Right cardiac atrium (tissue), 5 donors: ENCODE measurements around the gene ITM2A. TPM values are rescaled to one million over a fixed set of nuclear protein-coding genes. Genes with fewer than 3 reads are reported as not detected.

ENCODE experiments used
- ATAC-seq, 2 donors: fragments of 200-7000 bp; cut with Tn5 transposase; one replicate each; pipeline versions ENCODE4 v1.8.0 to v1.9.1; 2020; ENCODE audit warnings: moderate library complexity in 2 of 2, mild to moderate bottlenecking in 1 of 2
- DNase-seq, 3 donors: peaks; one replicate each; pipeline ENCODE4 v3.0.0-alpha.2; 2020
- H3K27ac ChIP-seq: one replicate; pipeline ENCODE4 v1.5.1; 2013; ENCODE audit warnings: mild to moderate bottlenecking, low read length, control low read depth, moderate library complexity
- H3K27me3 ChIP-seq: one replicate; pipeline ENCODE4 v1.6.1; 2013; ENCODE audit not compliant: control insufficient read depth, insufficient read depth
- H3K4me1 ChIP-seq: one replicate; pipeline ENCODE4 v1.6.1; 2013; ENCODE audit warnings: low read length; ENCODE audit not compliant: control insufficient read depth, insufficient read depth
- H3K4me3 ChIP-seq: one replicate; pipeline ENCODE4 v1.5.1; 2013; ENCODE audit warnings: low read length, control low read depth
- H3K9me3 ChIP-seq: one replicate; pipeline ENCODE4 v1.6.1; 2013; ENCODE audit warnings: low read length; ENCODE audit not compliant: control insufficient read depth
- WGBS: extraction: QIAGEN DNeasy Blood & Tissue Kit; methylation state at CpG from one replicate; pipeline ENCODE4 v1.1.7; 2013; 5-methylcytosine and 5-hydroxymethylcytosine counted together
- intact Hi-C, 4 donors: fragments of 100-400 bp; cut with DNase I; formaldehyde crosslinking; loops; one replicate each; pipeline versions ENCODE4 v1.11.0 to v1.14.0; 2022 to 2023
- polyA plus RNA-seq: library from polyadenylated mRNA; stranded (reverse); fragments of 200-250 nt; gene quantifications from one replicate; pipeline ENCODE4 v1.2.3, GENCODE V29; 2013
- total RNA-seq, 4 donors: library from RNA; stranded (reverse); fragmentation: NEBNext Ultra II Directional; extraction: Animal tissue kit (Norgen Biotek cat#: 25700); gene quantifications; one replicate each; pipeline ENCODE4 v1.2.1, GENCODE V29; 2021
- donor health status: healthy with polysubstance abuse.
- donor health status: DM: no; HTN: yes; CAD: no.
- donor health status: DM: no; HTN: no; CAD: no.
- donor health status: DM: no; HTN: yes; CAD: no; lungs with severe emphysema.
- donor health status: DM: yes; HTN: yes; CAD: no.

Gene ITM2A
- total and polyA plus RNA-seq, 5 donors, result 76.3 to 174 (median 135) TPM

- no peak overlapping the region for H3K27ac ChIP-seq
- 55% methylated on average over 2 of the region's 2 CpGs for WGBS
- no peak overlapping the region for H3K4me3 ChIP-seq
- intact Hi-C loops, result no loop called here
- DNase-seq, result no peak
- H3K27me3 ChIP-seq, result no peaks in the 10 kb centered on the region
- H3K9me3 ChIP-seq, result no peaks in the 10 kb centered on the region
- no peaks in the 10 kb centered on the region for H3K4me1 ChIP-seq
- no peak for ATAC-seq
Measured at GRCh38 chrX:79371101-79371500, 4.0 kb upstream of the ITM2A start.

GRCh38 chrX:79369871-79370270 is 2.7 kb upstream of the ITM2A start:
- Histone ChIP-seq H3K4me3 (no peak overlapping the region), H3K27ac (no peak overlapping the region), H3K27me3 (no peaks in the 10 kb centered on the region), H3K9me3 (no peaks in the 10 kb centered on the region), H3K4me1 (no peaks in the 10 kb centered on the region)
- 93% methylated on average over 1 of the region's 1 CpG for WGBS
- DNase-seq (no peak), ATAC-seq (no peak)
- intact Hi-C loops, result no loop called here

- H3K4me3 ChIP-seq, result no peak overlapping the region
- H3K27ac ChIP-seq, result no peak overlapping the region
- H3K4me1 ChIP-seq, result no peaks in the 10 kb centered on the region
- ATAC-seq (no peak), DNase-seq (no peak)
- WGBS, result 69% methylated on average over 6 of the region's 6 CpGs
- no peaks in the 10 kb centered on the region for H3K9me3 ChIP-seq
- intact Hi-C loops, result no loop called here
- no peaks in the 10 kb centered on the region for H3K27me3 ChIP-seq
Measured at GRCh38 chrX:79368441-79368840, 1.3 kb upstream of the ITM2A start.

- Histone ChIP-seq H3K4me1 (no peaks in the 10 kb centered on the region), H3K27me3 (no peaks in the 10 kb centered on the region), H3K9me3 (no peaks in the 10 kb centered on the region), H3K4me3 (no peak overlapping the region), H3K27ac (no peak overlapping the region)
- ATAC-seq, result no peak
- intact Hi-C loops, result no loop called here
- 37% methylated on average over 3 of the region's 3 CpGs for WGBS
- DNase-seq, result no peak
Measured at GRCh38 chrX:79367907-79368306, 773 bp upstream of the ITM2A start.

GRCh38 chrX:79366556-79366872 is 620 bp downstream of the ITM2A start:
- no peak for ATAC-seq
- peak in 1 of 3 donors; percentile 36 for DNase-seq
- Histone ChIP-seq H3K9me3 (no peaks in the 10 kb centered on the region), H3K4me1 (no peaks in the 10 kb centered on the region), H3K4me3 (peak overlapping the region; percentile 71), H3K27me3 (no peaks in the 10 kb centered on the region), H3K27ac (peak overlapping the region; percentile 54)
- intact Hi-C loops, result no loop called here
- 0% methylated on average over 6 of the region's 6 CpGs for WGBS

- Histone ChIP-seq H3K27ac (no peak overlapping the region), H3K27me3 (no peaks in the 10 kb centered on the region), H3K4me3 (peak overlapping the region; percentile 71), H3K4me1 (no peaks in the 10 kb centered on the region), H3K9me3 (no peaks in the 10 kb centered on the region)
- WGBS, result 14% methylated on average over 1 of the region's 1 CpG
- intact Hi-C loops, result no loop called here
- ATAC-seq (no peak), DNase-seq (no peak)
Measured at GRCh38 chrX:79365591-79365990, 1.5 kb downstream of the ITM2A start.

GRCh38 chrX:79364306-79364705 is 2.8 kb downstream of the ITM2A start:
- intact Hi-C loops, result no loop called here
- DNase-seq (no peak), ATAC-seq (no peak)
- 43% methylated on average over 5 of the region's 5 CpGs for WGBS
- Histone ChIP-seq H3K27me3 (no peaks in the 10 kb centered on the region), H3K27ac (no peak overlapping the region), H3K4me3 (peak overlapping the region; percentile 15), H3K9me3 (no peaks in the 10 kb centered on the region), H3K4me1 (no peaks in the 10 kb centered on the region)

- DNase-seq (no peak), ATAC-seq (no peak)
- Histone ChIP-seq H3K9me3 (no peaks in the 10 kb centered on the region), H3K27ac (no peak overlapping the region), H3K4me1 (no peaks in the 10 kb centered on the region), H3K27me3 (no peaks in the 10 kb centered on the region), H3K4me3 (no peak overlapping the region)
- 85% methylated on average over 6 of the region's 6 CpGs for WGBS
- intact Hi-C loops, result no loop called here
Measured at GRCh38 chrX:79361192-79361870, 5.8 kb downstream of the ITM2A start.

- Histone ChIP-seq H3K27me3 (no peaks in the 10 kb centered on the region), H3K4me1 (no peaks in the 10 kb centered on the region), H3K27ac (no peak overlapping the region), H3K9me3 (no peaks in the 10 kb centered on the region), H3K4me3 (no peak overlapping the region)
- no peak for ATAC-seq
- intact Hi-C loops, result no loop called here
- 77% methylated on average over 5 of the region's 5 CpGs for WGBS
- DNase-seq, result no peak
Measured at GRCh38 chrX:79336869-79337815, 30.0 kb downstream of the ITM2A start.

- no peaks in the 10 kb centered on the region for H3K27me3 ChIP-seq
- H3K4me1 ChIP-seq, result no peaks in the 10 kb centered on the region
- H3K27ac ChIP-seq, result no peak overlapping the region
- ATAC-seq (peak in 1 of 2 donors; percentile 26), DNase-seq (no peak)
- no peaks in the 10 kb centered on the region for H3K9me3 ChIP-seq
- WGBS, result 48% methylated on average over 4 of the region's 4 CpGs
- intact Hi-C loops, result no loop called here
- no peak overlapping the region for H3K4me3 ChIP-seq
Measured at GRCh38 chrX:79330022-79330421, 37.1 kb downstream of the ITM2A start.

GRCh38 chrX:79325263-79325958 is 41.7 kb downstream of the ITM2A start:
- intact Hi-C loops, result no loop called here
- ATAC-seq, result no peak
- H3K4me1 ChIP-seq, result no peaks in the 10 kb centered on the region
- H3K27me3 ChIP-seq, result no peaks in the 10 kb centered on the region
- WGBS, result 65% methylated on average over 8 of the region's 8 CpGs
- H3K4me3 ChIP-seq, result no peak overlapping the region
- H3K9me3 ChIP-seq, result no peaks in the 10 kb centered on the region
- H3K27ac ChIP-seq, result no peak overlapping the region
- DNase-seq, result no peak
